Hepatocyte (in vitro differentiated cells): ENCODE data around the gene MUCL3.

ENCODE experiments used
- EZH2 ChIP-seq: fragments of 200-600 bp; sonication (generic); IDR thresholded peaks from 2 replicates; pipeline ENCODE4 v1.6.1; 2016; ENCODE audit warnings: antibody characterized with exemption, mild to moderate bottlenecking, borderline replicate concordance
- EZH2phosphoT487 ChIP-seq: fragments of 200-600 bp; sonication (generic); IDR thresholded peaks from one replicate; pipeline ENCODE4 v1.6.1; 2018; ENCODE audit warnings: antibody characterized with exemption, mild to moderate bottlenecking, low read depth, moderate library complexity; ENCODE audit not compliant: unreplicated experiment, severe bottlenecking
- TF ChIP-seq, protein P1 (sequence below): fragments of 200-600 bp; sonication (generic); IDR thresholded peaks from 2 replicates; pipeline ENCODE4 v1.5.1; 2016; ENCODE audit warnings: antibody characterized with exemption, mild to moderate bottlenecking; ENCODE audit not compliant: poor library complexity

DNA sequence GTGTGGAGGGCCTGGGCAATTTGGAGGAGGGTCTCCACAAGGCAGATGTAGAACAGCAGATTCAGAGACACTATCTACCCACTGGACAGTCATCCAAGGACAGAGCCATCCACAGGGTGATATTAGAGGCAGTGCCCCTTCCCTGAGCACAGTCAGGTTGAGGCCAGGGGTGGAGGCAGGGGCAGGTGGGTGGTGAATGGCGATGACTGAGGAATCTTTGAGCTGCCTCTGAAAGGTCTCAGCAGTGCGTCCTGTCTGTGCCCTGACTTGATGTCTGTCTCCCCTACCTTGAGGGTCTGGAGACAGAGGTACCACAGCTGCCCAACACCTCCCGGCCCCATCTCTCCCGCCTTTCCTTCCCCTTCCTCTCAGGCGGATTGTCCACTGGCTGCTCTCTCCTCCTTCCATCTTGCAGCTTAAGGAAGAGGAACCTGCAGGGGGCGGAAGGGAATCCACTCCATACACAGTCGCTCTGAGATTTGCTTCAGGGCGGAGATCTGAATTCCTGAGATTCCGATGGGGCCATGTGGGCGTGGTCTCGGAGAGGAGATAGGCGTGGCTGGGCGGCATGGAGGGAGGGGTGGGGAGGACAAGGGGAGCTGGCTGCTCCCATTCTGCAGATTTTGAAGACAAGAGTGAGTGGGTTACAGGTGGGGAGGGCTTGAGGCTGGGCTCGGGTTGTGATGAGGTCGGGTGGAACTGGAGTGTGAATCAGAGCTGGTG is 1.7 kb downstream of the MUCL3 start:
- TF ChIP-seq, protein P1, sequence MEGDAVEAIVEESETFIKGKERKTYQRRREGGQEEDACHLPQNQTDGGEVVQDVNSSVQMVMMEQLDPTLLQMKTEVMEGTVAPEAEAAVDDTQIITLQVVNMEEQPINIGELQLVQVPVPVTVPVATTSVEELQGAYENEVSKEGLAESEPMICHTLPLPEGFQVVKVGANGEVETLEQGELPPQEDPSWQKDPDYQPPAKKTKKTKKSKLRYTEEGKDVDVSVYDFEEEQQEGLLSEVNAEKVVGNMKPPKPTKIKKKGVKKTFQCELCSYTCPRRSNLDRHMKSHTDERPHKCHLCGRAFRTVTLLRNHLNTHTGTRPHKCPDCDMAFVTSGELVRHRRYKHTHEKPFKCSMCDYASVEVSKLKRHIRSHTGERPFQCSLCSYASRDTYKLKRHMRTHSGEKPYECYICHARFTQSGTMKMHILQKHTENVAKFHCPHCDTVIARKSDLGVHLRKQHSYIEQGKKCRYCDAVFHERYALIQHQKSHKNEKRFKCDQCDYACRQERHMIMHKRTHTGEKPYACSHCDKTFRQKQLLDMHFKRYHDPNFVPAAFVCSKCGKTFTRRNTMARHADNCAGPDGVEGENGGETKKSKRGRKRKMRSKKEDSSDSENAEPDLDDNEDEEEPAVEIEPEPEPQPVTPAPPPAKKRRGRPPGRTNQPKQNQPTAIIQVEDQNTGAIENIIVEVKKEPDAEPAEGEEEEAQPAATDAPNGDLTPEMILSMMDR: peak; percentile 50
- no peak for TF ChIP-seq EZH2phosphoT487
- no peak for TF ChIP-seq EZH2
